ENCODE measurements around the gene TFB2M.

TFB2M gene

DNA sequence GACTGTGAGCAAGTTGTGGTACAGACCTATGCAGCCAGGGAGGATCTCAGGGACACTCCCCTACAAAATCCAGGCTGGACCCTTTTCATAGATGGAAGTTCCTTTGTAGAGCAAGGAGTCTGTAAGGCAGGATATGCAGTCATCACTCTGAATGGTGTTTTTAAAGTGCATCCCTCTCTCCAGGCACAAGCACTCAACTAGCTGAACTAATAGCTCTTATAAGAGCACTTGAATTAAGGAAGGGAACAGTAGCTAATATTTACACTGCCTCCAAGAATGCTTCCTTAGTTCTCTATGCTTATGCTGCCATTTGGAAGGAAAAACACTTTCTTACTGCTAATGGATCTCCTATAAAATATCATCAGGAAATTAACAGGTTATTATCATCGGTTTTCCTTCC, 31.9 kb downstream of the TFB2M start:
- TF ChIP-seq CTCF (IDR thresholded peaks at IDR 0.05), result no peak
- H3K27ac ChIP-seq, result no peak overlapping the region

DNA sequence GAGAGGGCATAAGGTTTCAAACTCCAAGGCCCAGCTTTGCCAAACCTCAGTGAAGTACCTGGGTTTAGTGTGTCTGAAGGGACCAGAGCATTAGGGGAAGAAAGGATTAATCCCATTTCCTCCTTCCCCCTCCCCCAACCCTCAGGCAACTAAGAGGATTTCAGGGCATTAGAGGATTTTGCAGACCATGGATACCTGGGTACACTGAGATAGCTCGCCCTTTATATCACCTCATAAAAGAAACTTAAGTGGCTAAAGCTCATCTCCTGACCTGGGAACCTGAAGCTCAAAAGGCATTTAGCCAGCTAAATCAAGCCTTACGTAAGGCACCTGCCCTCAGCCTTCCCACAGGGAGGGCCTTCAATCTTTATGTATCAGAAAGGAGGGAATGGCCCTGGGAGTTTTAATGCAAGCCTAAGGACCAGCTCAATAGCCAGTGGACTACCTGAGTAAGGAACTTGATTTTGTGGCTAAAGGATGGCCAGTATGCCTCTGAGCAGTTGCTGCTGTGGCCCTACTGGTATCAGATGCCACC, 32.6 kb downstream of the TFB2M start:
- H3K27ac ChIP-seq, result no peak overlapping the region
- no peak for TF ChIP-seq ZFX (IDR thresholded peaks at IDR 0.05; ENCODE audit: borderline replicate concordance)
- no peak for TF ChIP-seq CTCF (IDR thresholded peaks at IDR 0.05)

DNA sequence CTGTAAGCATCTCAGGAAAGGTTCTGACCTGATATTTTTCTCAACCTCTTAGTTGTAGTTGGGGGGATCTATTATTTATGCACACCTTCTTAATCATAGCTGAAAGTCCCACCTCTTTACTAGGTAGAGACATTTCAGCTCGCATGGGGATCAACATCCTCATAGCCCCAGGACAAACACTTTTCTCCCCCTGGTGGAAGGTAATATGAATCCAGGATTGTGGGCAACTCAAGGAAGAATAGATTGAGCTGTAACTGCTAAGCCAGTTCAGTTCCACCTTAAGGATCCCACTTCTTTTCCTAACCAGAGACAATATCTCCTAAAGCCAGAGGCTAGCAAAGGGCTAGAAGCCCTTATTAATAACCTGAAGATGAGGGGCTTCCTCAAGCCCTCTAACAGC, 33.5 kb downstream of the TFB2M start:
- no peak overlapping the region for H3K27ac ChIP-seq
- TF ChIP-seq CTCF (IDR thresholded peaks at IDR 0.05) (no peak; the same call in 1 of the 2 replicates), ZFX (IDR thresholded peaks at IDR 0.05; ENCODE audit: borderline replicate concordance) (no peak)

GRCh38 chr1:246530482-246530881, 35.6 kb downstream of the TFB2M start:
- no peak for TF ChIP-seq CTCF (IDR thresholded peaks at IDR 0.05)
- TF ChIP-seq ZFX (IDR thresholded peaks at IDR 0.05; ENCODE audit: borderline replicate concordance), result no peak
- no peak overlapping the region for H3K27ac ChIP-seq

DNA sequence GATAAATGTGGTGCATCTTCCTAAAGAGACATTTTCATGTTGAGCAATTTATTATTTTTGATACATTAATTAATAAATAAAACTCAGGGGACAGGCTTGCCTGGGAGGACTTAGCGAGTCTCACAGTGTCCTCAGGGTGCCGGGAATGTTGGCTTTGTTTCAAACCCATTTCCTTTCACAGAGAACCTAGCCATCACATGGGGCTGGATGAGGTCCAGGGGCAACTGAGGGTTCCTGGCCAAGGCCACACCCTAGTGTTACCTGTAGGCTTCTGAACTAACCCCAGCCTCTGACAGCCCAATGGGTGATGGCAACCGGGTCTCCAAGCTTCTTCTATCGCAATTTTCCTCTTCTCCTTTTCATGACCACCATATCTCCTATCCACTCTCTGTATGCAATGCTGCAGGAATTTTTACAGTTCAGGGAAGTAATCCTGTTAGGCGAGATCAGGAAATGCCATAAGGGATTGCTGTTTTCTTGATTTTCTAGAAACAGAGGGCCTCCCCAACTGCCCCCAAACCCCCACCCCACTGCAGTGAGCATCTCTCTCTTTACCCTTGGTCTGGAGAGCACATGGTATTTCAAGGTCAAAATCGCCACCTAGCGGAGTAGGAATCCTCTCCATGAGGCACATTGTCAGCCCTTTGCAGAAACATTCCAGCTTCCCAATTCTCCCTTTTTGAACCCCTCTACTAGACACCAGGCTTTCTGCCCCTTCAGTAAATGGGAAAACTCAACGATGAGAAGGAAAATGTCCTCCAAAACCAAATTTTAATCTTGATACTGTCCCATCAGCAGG, 36.9 kb downstream of the TFB2M start:
- no peak for TF ChIP-seq CTCF (IDR thresholded peaks at IDR 0.05)
- H3K27ac ChIP-seq, result no peak overlapping the region

DNA sequence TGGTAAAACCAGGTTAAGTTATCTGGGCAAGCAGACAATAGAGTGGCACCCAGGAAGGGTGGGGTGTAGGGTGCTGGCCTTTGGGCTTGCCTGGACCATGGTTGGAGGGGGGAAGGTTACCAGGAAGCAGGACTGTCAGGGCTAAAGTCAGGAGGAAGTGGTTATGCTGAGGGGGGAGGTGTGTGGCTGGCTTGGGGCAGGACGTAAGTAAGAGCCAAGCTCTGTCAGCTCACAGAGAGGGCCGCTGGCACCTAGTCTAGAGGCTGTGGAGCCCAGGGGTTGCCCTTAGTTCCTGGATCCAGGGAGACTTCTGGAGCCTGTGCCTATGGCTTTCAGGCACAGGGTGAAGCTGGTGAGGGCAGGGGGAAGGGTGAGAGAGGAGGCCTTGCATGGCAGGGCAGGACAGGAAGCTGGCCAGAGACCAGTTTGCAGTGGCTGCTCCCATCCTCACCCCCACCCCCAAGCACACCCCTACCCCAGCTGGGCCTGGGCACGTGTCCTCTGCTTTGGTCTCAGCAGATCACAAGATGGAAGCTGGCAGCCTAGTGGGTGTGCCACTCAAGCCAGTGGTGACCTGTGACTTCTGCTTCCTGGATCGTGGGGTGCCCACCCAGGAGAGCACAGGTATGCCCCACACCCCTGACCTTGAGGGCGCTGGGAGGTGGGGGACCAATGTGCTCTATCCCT, 38.5 kb downstream of the TFB2M start:
- H3K27ac ChIP-seq, result no peak overlapping the region
- TF ChIP-seq CTCF (IDR thresholded peaks at IDR 0.05) (no peak), ZFX (IDR thresholded peaks at IDR 0.05; ENCODE audit: borderline replicate concordance) (no peak)

- TF ChIP-seq CTCF (IDR thresholded peaks at IDR 0.05), result no peak
- TF ChIP-seq ZFX (IDR thresholded peaks at IDR 0.05; ENCODE audit: borderline replicate concordance), result no peak
- no peak overlapping the region for H3K27ac ChIP-seq
These were observed 39.1 kb downstream of the TFB2M start for GRCh38 chr1:246526915-246527314.

Measured in 22Rv1 (cell line).